Astrocyte (in vitro differentiated cells and primary cell): ENCODE measurements around the gene NDUFB11.

Source experiments
- CTCF ChIP-seq: IDR thresholded peaks from 2 replicates; pipeline ENCODE4 v1.5.1; 2011; ENCODE audit warnings: low read depth, mild to moderate bottlenecking, inconsistent platforms, low read length, moderate library complexity; ENCODE audit not compliant: insufficient read depth
- EZH2 ChIP-seq: IDR thresholded peaks from 2 replicates; pipeline ENCODE4 v1.6.1; 2012; ENCODE audit warnings: mild to moderate bottlenecking, low read length, inconsistent platforms; ENCODE audit not compliant: insufficient read depth

GRCh38 chrX:47174376-47174775 lies 29.9 kb upstream of the NDUFB11 start:
- TF ChIP-seq CTCF: no peak
- no peak for TF ChIP-seq EZH2
